DMS79 treated with DMSO at 0.1 percent for 48 hours (cell line): ENCODE results near the gene C6orf132.
"Not testable (repeated sequence)": the region's sequence is repeated elsewhere in the genome, so short reads cannot be mapped to it uniquely, and the experiment has no call there.

Source experiments
- DNase-seq: peaks from one replicate; lab custom pipeline; 2025; lab: John Stamatoyannopoulos, UW

The C6orf132 gene, protein sequence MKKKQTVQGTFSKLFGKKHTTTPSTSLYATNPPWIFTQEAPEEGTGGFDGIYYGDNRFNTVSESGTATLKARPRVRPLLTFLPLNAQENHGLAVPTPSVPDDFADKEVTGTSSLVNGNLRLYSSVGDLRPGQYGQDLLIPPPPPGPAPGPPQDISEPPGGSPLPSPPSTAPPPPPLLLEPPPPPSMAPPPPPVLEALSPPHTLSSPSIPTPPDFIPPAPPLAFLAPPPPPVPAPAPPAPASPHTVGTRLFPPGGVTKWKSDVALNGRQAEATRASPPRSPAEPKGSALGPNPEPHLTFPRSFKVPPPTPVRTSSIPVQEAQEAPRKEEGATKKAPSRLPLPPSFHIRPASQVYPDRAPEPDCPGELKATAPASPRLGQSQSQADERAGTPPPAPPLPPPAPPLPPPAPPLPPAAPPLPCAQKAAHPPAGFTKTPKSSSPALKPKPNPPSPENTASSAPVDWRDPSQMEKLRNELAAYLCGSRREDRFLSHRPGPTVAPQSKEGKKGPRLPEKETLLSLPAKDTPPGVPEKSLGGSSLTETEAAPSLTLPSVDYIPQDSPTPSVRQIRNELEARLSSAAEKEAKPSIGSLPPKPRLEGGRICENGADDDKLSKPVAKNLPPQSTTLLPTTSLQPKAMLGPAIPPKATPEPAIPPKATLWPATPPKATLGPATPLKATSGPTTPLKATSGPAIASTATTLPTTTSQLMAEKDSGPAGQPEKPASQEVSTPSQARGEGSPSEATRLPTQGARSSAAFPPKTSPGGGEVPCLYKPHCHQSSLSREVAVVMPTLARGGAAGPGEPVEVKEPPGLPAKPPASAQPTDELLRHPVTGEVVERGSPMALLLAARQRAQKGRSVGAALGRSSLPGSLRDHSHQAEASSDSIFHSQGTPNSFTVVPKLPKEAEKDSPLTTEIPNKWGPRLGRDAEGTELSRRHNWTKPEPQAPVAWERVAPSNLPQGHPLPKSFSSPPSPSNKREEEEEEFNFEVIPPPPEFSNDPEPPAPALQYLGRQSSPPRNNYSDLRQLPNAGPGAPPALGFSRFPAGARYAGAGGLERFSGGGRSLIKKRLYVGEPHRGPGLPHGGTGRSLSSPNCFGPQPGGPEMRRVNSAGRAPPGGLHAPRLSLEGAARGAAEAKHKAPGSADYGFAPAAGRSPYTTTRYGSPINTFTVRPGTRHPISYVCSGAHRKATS

DNA sequence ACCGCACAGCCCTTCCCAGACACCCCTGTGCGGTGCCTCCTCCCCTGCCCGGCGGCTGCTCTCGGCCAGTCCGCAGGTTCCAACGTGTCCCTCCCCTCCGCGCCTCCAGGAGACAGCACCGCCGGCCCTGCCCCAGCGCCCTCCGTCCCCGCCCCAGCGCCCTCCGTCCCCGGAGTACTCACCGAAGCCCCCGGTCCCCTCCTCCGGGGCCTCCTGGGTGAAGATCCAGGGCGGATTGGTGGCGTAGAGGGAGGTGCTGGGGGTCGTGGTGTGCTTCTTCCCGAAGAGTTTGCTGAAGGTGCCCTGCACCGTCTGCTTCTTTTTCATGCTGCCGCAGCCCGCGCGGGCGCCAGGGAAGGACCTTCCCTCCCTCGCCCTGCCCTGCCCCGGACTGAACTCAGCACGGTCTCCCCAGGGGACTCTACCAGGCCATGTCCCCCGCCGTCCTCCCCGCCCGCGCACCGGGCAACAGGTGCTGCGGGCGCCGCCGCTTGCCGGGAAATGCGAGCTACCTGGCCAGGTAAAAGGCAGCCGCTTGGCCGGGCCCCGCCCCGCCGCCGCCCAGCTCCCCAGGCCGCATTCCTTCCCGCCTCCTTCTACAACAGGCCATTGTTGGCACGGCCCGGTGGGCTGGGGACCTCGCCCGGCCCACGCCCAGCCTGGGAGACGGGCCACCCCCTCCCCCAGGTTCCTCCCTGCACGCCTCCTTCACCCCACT lies at the start of gene C6orf132:
C6orf132 (minus strand) TSS at position 503 of the 718 bp plus-strand sequence; CDS start at position 327, 176 bp downstream.
- peak; percentile 26 for DNase-seq

- DNase-seq: no peak
These were observed 48.2 kb upstream of the C6orf132 start for GRCh38 chr6:42190554-42191183.

- no peak for DNase-seq
These were observed 46.0 kb upstream of the C6orf132 start for GRCh38 chr6:42188406-42188805.

- DNase-seq: no peak
These were observed 43.2 kb upstream of the C6orf132 start for GRCh38 chr6:42185597-42185996.

GRCh38 chr6:42184475-42184874 lies 42.1 kb upstream of the C6orf132 start:
- DNase-seq: no peak

GRCh38 chr6:42182101-42182500 lies 39.7 kb upstream of the C6orf132 start:
- no peak for DNase-seq

DNA sequence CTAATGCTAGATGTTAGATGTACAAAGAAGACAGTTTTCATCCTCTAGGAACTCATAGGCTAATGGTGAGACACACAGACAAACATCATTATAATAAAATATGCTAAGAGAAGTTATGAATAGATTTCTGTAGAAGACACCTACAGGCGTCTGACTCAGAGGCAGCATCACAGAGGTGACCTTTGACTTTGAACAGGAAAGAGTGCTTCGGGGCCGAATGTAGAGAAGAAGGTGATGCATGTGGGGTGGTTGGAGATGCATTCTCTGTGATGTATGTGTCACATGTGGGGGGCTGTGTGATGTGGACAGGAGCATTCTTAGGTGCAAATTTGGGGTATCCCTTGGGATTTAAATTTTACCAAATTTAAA lies 37.5 kb upstream of the C6orf132 start:
- DNase-seq: no peak

- DNase-seq: no peak
These were observed 37.0 kb upstream of the C6orf132 start for GRCh38 chr6:42179261-42179944.

GRCh38 chr6:42177514-42178364 lies 35.3 kb upstream of the C6orf132 start:
- no peak for DNase-seq

DNA sequence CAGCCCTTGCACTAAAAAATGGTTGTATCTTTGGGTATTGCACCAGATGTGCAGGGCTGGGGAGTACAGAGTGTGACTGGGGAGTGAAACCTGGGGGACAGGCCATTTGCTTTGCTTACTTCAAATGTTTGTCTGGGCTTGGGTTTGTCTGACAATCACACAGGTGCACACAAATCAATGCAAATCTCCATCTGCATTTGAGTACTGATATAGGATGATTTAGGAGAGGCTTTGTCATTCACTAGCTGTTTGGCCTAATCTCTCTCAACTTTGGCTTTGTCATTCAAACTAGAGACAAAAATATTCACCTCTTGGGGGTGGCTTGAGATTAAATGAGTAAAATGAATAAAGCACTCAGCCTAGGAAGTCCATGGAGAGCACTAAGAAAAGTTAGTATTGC lies 34.6 kb upstream of the C6orf132 start:
- DNase-seq: no peak

- DNase-seq: no peak
These were observed 33.4 kb upstream of the C6orf132 start for GRCh38 chr6:42175860-42176259.

- no peak for DNase-seq
These were observed 30.7 kb upstream of the C6orf132 start, which contains the start of gene GUCA1A for GRCh38 chr6:42173101-42173500. TSS of gene GUCA1A (plus strand) at chr6:42173364. CDS start at chr6:42173614, 250 bp downstream.

DNA sequence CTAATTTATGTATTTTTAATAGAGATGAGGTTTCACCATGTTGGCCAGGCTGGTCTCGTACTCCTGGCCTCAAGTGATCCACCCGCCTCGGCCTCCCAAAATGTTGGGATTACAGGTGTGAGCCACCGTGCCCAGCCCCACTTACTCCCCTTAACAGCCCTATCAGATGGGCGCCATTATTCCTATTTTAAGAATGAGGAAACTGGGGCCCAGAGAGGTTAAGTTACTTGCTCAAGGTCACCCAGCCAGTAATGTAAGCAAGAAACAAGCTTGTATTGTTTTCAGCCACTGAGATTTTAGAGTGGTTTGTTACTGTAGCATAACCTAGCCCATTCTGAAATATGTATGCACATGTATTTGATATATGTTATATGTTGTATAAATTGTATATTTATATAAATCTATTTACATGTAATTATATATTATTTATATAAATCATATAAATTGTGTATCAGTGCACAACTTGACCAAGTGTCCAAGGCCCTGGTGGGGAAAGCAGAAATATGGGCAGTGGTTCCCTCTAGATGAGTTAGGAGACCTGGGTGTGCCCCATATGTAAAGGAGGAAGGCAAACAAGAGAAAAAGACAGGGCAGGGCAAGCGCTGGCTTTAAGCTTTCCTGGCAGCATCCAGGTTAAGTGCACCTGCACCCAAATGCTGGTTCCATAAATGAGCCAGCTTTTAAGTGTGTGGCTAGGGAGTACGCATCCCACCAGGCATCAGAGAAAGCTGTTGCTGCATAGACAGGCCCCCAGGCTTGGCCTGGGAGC lies 29.6 kb upstream of the C6orf132 start:
- no peak for DNase-seq

GRCh38 chr6:42169780-42170179 lies 27.4 kb upstream of the C6orf132 start:
- not testable (repeated sequence) for DNase-seq

- DNase-seq: no peak
These were observed 26.2 kb upstream of the C6orf132 start for GRCh38 chr6:42168650-42169049.

GRCh38 chr6:42166444-42167141 lies 24.2 kb upstream of the C6orf132 start:
- peak; percentile 50 for DNase-seq

DNA sequence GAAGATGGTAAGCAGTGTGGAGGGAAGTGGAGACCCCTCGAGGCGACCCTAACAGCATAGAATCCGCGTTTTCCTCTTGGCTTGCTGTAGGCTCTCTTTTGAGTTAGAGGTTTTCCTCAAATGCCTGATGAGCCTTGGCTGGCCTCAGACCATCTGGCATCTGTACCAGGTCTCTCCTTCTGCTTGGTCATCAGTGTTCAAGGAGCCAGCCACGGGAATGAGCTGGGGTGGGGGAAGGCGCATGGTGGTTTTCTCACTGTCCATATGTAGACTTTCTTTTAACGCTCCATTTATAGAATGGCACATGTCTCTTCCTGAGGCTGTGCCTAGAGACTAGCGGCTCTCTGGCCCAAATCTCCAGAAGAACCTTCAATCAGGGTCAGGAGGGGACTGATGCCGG lies 22.6 kb upstream of the C6orf132 start:
- DNase-seq: no peak

- DNase-seq: no peak
These were observed 21.6 kb upstream of the C6orf132 start for GRCh38 chr6:42163981-42164380.
